Loucy (cell line): ENCODE data around the gene HAP1.
"Not testable (repeated sequence)": the region's sequence is repeated elsewhere in the genome, so short reads cannot be mapped to it uniquely, and the experiment has no call there.

Source experiments
- H2AFZ ChIP-seq: fragments of 200-600 bp; sonication (generic); 2 replicates; pipeline ENCODE4 v1.6.0; 2016; ENCODE audit warnings: antibody characterized with exemption, mild to moderate bottlenecking, low read length, moderate library complexity
- H3F3A ChIP-seq: fragments of 200-600 bp; 2 replicates; pipeline ENCODE4 v1.6.0; 2016; ENCODE audit warnings: antibody characterized with exemption, low read depth, mild to moderate bottlenecking
- H3K27me3 ChIP-seq: fragments of 200-600 bp; sonication (generic); 2 replicates; pipeline ENCODE4 v1.6.1; 2014; ENCODE audit warnings: low read length, mild to moderate bottlenecking; ENCODE audit not compliant: insufficient read depth, poor library complexity, severe bottlenecking
- H3K36me3 ChIP-seq: fragments of 200-600 bp; sonication (generic); 2 replicates; pipeline ENCODE4 v1.6.1; 2016; ENCODE audit warnings: low read length; ENCODE audit not compliant: insufficient read depth
- H3K4me1 ChIP-seq: fragments of 200-600 bp; sonication (generic); 2 replicates; pipeline ENCODE4 v1.5.1; 2014; ENCODE audit warnings: low read length, mild to moderate bottlenecking; ENCODE audit not compliant: insufficient read depth, poor library complexity, severe bottlenecking
- H3K4me2 ChIP-seq: fragments of 200-600 bp; sonication (generic); 2 replicates; pipeline ENCODE4 v1.6.0; 2014; ENCODE audit warnings: antibody characterized with exemption, low read length, low read depth, mild to moderate bottlenecking; ENCODE audit not compliant: poor library complexity, severe bottlenecking
- H3K4me3 ChIP-seq: fragments of 200-600 bp; sonication (generic); 2 replicates; pipeline ENCODE4 v1.5.1; 2014; ENCODE audit warnings: low read length, mild to moderate bottlenecking, mixed read lengths; ENCODE audit not compliant: poor library complexity, severe bottlenecking
- H3K79me2 ChIP-seq: fragments of 200-600 bp; sonication (generic); 2 replicates; pipeline ENCODE4 v1.6.1; 2014; ENCODE audit warnings: low read length; ENCODE audit not compliant: insufficient read depth
- H3K9ac ChIP-seq: fragments of 200-600 bp; sonication (generic); 2 replicates; pipeline ENCODE4 v1.6.0; 2014; ENCODE audit warnings: mild to moderate bottlenecking, low read depth, low read length, moderate library complexity; ENCODE audit not compliant: poor library complexity, severe bottlenecking
- H3K9me2 ChIP-seq: fragments of 200-600 bp; sonication (generic); replicated peaks from 2 replicates; pipeline ENCODE4 v1.6.1; 2016; ENCODE audit warnings: low read depth, low read length, mixed read lengths
- H3K9me3 ChIP-seq: fragments of 200-600 bp; sonication (generic); 2 replicates; pipeline ENCODE4 v1.6.1; 2014; ENCODE audit warnings: mild to moderate bottlenecking, antibody characterized with exemption, low read length, low read depth; ENCODE audit not compliant: insufficient read depth
- H4K20me1 ChIP-seq: fragments of 200-600 bp; sonication (generic); 2 replicates; pipeline ENCODE4 v1.6.0; 2014; ENCODE audit warnings: antibody characterized with exemption, low read length, mild to moderate bottlenecking; ENCODE audit not compliant: insufficient read depth, poor library complexity, severe bottlenecking
- EZH2phosphoT487 ChIP-seq: fragments of 200-600 bp; IDR thresholded peaks from 2 replicates; pipeline ENCODE4 v1.6.1; 2018; ENCODE audit warnings: antibody characterized with exemption, mild to moderate bottlenecking, moderate library complexity, borderline replicate concordance
- TF ChIP-seq, protein P1 (sequence below): fragments of 200-600 bp; sonication (generic); conservative IDR thresholded peaks from 2 replicates; pipeline ENCODE4 v1.5.1; 2014; ENCODE audit warnings: mild to moderate bottlenecking, antibody characterized with exemption, low read length

HAP1 gene

GRCh38 chr17:41687828-41688640 lies 46.4 kb downstream of the HAP1 start:
- peak overlapping the region; percentile 79 for H2AFZ ChIP-seq
- peak overlapping the region; percentile 93 for H3K4me3 ChIP-seq
- no peaks in the 10 kb centered on the region for H3K9me2 ChIP-seq
- no peaks in the 10 kb centered on the region for H3K9me3 ChIP-seq
- TF ChIP-seq, protein P1, sequence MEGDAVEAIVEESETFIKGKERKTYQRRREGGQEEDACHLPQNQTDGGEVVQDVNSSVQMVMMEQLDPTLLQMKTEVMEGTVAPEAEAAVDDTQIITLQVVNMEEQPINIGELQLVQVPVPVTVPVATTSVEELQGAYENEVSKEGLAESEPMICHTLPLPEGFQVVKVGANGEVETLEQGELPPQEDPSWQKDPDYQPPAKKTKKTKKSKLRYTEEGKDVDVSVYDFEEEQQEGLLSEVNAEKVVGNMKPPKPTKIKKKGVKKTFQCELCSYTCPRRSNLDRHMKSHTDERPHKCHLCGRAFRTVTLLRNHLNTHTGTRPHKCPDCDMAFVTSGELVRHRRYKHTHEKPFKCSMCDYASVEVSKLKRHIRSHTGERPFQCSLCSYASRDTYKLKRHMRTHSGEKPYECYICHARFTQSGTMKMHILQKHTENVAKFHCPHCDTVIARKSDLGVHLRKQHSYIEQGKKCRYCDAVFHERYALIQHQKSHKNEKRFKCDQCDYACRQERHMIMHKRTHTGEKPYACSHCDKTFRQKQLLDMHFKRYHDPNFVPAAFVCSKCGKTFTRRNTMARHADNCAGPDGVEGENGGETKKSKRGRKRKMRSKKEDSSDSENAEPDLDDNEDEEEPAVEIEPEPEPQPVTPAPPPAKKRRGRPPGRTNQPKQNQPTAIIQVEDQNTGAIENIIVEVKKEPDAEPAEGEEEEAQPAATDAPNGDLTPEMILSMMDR, result peak; percentile 77
- no peak for TF ChIP-seq EZH2phosphoT487
- H3K9ac ChIP-seq, result peak overlapping the region; percentile 75
- peaks cover 37% of the 10 kb centered on the region for H3K36me3 ChIP-seq
- peaks cover 7% of the 10 kb centered on the region for H3K27me3 ChIP-seq
- H3K79me2 ChIP-seq, result peaks cover 43% of the 10 kb centered on the region
- peaks cover 38% of the 10 kb centered on the region for H4K20me1 ChIP-seq
- H3K4me2 ChIP-seq, result peak overlapping the region; percentile 79
- H3F3A ChIP-seq, result no peaks in the 10 kb centered on the region
- H3K4me1 ChIP-seq, result peaks cover 28% of the 10 kb centered on the region

DNA sequence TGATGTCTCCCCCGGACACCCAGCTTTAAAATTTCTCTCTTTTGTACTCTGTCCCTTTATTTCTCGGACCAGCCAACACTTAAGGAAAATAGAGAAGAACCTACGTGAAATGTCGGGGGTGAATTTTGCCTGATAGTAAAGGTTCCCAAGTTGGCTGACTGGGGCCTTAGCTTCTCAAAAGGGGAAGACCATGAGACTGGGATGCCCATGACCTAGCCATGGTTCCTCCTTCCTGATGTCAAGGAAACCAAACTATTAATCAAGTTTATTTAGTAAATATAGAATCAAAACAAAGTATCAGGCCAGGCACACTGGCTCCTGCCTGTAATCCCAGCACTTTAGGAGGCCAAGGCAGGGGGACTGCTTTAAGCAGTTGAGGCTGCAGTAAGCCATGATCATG lies 48.2 kb downstream of the HAP1 start:
- Histone ChIP-seq H3K36me3 (peaks cover 19% of the 10 kb centered on the region), H3K27me3 (peaks cover 7% of the 10 kb centered on the region), H2AFZ (no peak overlapping the region), H3K79me2 (peaks cover 25% of the 10 kb centered on the region), H4K20me1 (peaks cover 22% of the 10 kb centered on the region), H3K4me3 (no peak overlapping the region), H3F3A (no peaks in the 10 kb centered on the region), H3K4me1 (peaks cover 22% of the 10 kb centered on the region), H3K9me2 (no peaks in the 10 kb centered on the region), H3K4me2 (no peak overlapping the region), H3K9me3 (no peaks in the 10 kb centered on the region), H3K9ac (no peak overlapping the region)
- TF ChIP-seq EZH2phosphoT487, result no peak
- TF ChIP-seq, protein P1, result no peak

GRCh38 chr17:41685753-41686152 lies 48.7 kb downstream of the HAP1 start:
- H3K9me3 ChIP-seq, H3K9me2 ChIP-seq, H3K4me3 ChIP-seq, H3K27me3 ChIP-seq, H3K9ac ChIP-seq, H3K4me2 ChIP-seq, H2AFZ ChIP-seq, H3F3A ChIP-seq: not testable (repeated sequence)
- H3K4me1 ChIP-seq, result peaks cover 17% of the 10 kb centered on the region
- peaks cover 20% of the 10 kb centered on the region for H3K79me2 ChIP-seq
- H4K20me1 ChIP-seq, result peaks cover 17% of the 10 kb centered on the region
- peaks cover 14% of the 10 kb centered on the region for H3K36me3 ChIP-seq

DNA sequence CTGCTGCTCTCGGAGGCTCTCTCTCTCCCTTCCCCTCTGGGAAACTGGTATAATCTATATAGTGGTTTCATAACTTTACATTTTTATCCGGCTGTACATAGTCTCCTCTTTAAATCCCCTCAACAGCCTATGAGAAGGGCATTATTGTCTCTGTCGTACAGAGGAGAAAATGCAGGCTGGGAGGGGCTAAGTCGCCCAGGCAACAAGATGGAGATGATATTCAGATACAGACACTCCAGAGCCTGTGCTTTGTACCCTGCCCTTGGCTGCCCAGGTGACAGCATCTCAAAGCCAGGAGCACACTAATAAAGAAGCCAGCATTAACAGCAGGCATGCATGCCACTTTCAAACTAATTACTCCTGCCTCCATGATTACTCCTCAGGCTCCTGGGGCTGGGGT lies 50.4 kb downstream of the HAP1 start:
- Histone ChIP-seq H4K20me1 (peaks cover 3% of the 10 kb centered on the region), H3K4me3 (no peak overlapping the region), H3K9ac (no peak overlapping the region), H3K36me3 (no peaks in the 10 kb centered on the region), H3K4me1 (peaks cover 20% of the 10 kb centered on the region), H3K79me2 (0 out of 2 replicates have a peak, but pooled peaks cover 3% of the 10 kb centered on the region), H3K9me2 (no peaks in the 10 kb centered on the region), H3K27me3 (peaks cover 3% of the 10 kb centered on the region), H2AFZ (no peak overlapping the region), H3F3A (no peaks in the 10 kb centered on the region), H3K9me3 (no peaks in the 10 kb centered on the region), H3K4me2 (no peak overlapping the region)
- TF ChIP-seq, protein P1, result no peak
- TF ChIP-seq EZH2phosphoT487, result no peak
